RWPE1 (cell line): ENCODE results near the gene ZMIZ1.

Source experiments
- CTCF ChIA-PET: fragments of 350-600 bp; sonication (Branson Sonifier 250); formaldehyde crosslinking; extraction: SDS; loops from one replicate; lab custom pipeline; 2021; lab: Yijun Ruan, JAX
- POLR2A ChIA-PET: fragments of 400-600 bp; formaldehyde crosslinking; extraction: SDS; loops from one replicate; lab custom pipeline; 2020; ENCODE audit warnings: antibody characterized with exemption; ENCODE audit not compliant: low non-redundant PET; lab: Yijun Ruan, JAX
- DNase-seq: peaks from one replicate; pipeline ENCODE4 v3.0.0; 2012; ENCODE audit warnings: low spot score
- H3K27ac ChIP-seq: fragments of 450-650 bp; 2 replicates; pipeline ENCODE4 v1.5.1; 2017
- TF ChIP-seq, protein P1 (sequence below): fragments of 450-650 bp; conservative IDR thresholded peaks from 2 replicates; pipeline ENCODE4 v1.5.1; 2017; ENCODE audit warnings: low read depth, mild to moderate bottlenecking

Gene ZMIZ1

GRCh38 chr10:79353726-79354125 lies 285.0 kb downstream of the ZMIZ1 start:
- CTCF ChIA-PET: no interaction called here
- DNase-seq: no peak
- no peak overlapping the region for H3K27ac ChIP-seq
- TF ChIP-seq, protein P1, sequence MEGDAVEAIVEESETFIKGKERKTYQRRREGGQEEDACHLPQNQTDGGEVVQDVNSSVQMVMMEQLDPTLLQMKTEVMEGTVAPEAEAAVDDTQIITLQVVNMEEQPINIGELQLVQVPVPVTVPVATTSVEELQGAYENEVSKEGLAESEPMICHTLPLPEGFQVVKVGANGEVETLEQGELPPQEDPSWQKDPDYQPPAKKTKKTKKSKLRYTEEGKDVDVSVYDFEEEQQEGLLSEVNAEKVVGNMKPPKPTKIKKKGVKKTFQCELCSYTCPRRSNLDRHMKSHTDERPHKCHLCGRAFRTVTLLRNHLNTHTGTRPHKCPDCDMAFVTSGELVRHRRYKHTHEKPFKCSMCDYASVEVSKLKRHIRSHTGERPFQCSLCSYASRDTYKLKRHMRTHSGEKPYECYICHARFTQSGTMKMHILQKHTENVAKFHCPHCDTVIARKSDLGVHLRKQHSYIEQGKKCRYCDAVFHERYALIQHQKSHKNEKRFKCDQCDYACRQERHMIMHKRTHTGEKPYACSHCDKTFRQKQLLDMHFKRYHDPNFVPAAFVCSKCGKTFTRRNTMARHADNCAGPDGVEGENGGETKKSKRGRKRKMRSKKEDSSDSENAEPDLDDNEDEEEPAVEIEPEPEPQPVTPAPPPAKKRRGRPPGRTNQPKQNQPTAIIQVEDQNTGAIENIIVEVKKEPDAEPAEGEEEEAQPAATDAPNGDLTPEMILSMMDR: no peak
- POLR2A ChIA-PET: interaction anchor here (0.8 kb wide), 1 partner anchor 8 kb away, joined by 3 read pairs; no protein-coding TSS in a partner anchor

GRCh38 chr10:79354141-79354540 lies 285.4 kb downstream of the ZMIZ1 start:
- no peak for DNase-seq
- no peak overlapping the region for H3K27ac ChIP-seq
- ChIA-PET POLR2A (interaction anchor here (0.8 kb wide), 1 partner anchor 9 kb away, joined by 3 read pairs; no protein-coding TSS in a partner anchor), CTCF (no interaction called here)
- TF ChIP-seq, protein P1: no peak

GRCh38 chr10:79354615-79355014 lies 285.8 kb downstream of the ZMIZ1 start:
- ChIA-PET POLR2A (interaction anchor here (0.8 kb wide), 1 partner anchor 9 kb away, joined by 3 read pairs; no protein-coding TSS in a partner anchor), CTCF (no interaction called here)
- DNase-seq: no peak
- TF ChIP-seq, protein P1: no peak
- no peak overlapping the region for H3K27ac ChIP-seq

- POLR2A ChIA-PET: no interaction called here
- TF ChIP-seq, protein P1: no peak
- H3K27ac ChIP-seq: no peak overlapping the region
- no peak for DNase-seq
- CTCF ChIA-PET: no interaction called here
Measured at GRCh38 chr10:79355420-79356017, 286.8 kb downstream of the ZMIZ1 start.

GRCh38 chr10:79356104-79356503 lies 287.3 kb downstream of the ZMIZ1 start:
- no peak overlapping the region for H3K27ac ChIP-seq
- ChIA-PET POLR2A (no interaction called here), CTCF (no interaction called here)
- TF ChIP-seq, protein P1: no peak
- DNase-seq: no peak

- TF ChIP-seq, protein P1: no peak
- CTCF ChIA-PET: no interaction called here
- DNase-seq: no peak
- H3K27ac ChIP-seq: no peak overlapping the region
- POLR2A ChIA-PET: no interaction called here
Measured at GRCh38 chr10:79357180-79357579, 288.4 kb downstream of the ZMIZ1 start.
